Measurements from ENCODE around the gene LARGE1.

DNA sequence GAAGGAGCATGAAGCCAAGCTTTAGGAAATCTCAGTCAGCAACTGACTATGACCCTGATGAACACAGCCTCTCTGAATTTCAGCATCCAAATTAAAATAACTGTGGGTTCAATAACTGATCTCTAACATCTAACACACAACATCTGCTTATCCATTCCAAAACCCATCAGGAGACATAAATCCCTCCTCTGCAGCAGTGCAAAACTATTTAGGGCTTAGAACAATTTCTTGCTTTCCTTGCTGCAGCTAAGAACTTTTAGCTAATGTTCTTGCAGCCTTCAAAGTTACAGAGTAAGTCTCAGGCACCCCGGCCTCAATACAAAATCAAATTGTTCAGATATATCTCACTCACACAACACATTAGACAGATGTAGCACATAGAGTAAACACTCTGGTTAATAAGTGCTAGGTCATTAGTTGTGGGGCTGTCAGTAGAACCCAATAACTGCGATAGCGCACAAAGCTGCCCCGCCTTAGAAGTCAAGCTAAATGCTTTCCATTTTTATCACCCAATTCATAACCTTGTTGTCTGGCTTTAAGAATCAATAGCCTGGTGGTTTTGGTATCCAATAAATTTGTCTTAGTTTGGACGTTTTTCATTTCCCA is 139.6 kb downstream of the LARGE1 start:
- TF ChIP-seq FOXM1 (IDR thresholded peaks at IDR 0.05; ENCODE audit: borderline replicate concordance, low read depth): no peak
- TF ChIP-seq, protein P1, sequence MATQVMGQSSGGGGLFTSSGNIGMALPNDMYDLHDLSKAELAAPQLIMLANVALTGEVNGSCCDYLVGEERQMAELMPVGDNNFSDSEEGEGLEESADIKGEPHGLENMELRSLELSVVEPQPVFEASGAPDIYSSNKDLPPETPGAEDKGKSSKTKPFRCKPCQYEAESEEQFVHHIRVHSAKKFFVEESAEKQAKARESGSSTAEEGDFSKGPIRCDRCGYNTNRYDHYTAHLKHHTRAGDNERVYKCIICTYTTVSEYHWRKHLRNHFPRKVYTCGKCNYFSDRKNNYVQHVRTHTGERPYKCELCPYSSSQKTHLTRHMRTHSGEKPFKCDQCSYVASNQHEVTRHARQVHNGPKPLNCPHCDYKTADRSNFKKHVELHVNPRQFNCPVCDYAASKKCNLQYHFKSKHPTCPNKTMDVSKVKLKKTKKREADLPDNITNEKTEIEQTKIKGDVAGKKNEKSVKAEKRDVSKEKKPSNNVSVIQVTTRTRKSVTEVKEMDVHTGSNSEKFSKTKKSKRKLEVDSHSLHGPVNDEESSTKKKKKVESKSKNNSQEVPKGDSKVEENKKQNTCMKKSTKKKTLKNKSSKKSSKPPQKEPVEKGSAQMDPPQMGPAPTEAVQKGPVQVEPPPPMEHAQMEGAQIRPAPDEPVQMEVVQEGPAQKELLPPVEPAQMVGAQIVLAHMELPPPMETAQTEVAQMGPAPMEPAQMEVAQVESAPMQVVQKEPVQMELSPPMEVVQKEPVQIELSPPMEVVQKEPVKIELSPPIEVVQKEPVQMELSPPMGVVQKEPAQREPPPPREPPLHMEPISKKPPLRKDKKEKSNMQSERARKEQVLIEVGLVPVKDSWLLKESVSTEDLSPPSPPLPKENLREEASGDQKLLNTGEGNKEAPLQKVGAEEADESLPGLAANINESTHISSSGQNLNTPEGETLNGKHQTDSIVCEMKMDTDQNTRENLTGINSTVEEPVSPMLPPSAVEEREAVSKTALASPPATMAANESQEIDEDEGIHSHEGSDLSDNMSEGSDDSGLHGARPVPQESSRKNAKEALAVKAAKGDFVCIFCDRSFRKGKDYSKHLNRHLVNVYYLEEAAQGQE (IDR thresholded peaks at IDR 0.05; ENCODE audit: low read depth): no peak
- no peak for TF ChIP-seq NFIC (IDR thresholded peaks at IDR 0.05)
- TF ChIP-seq, protein P2, sequence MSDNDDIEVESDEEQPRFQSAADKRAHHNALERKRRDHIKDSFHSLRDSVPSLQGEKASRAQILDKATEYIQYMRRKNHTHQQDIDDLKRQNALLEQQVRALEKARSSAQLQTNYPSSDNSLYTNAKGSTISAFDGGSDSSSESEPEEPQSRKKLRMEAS (IDR thresholded peaks at IDR 0.05): no peak
